H1 (cell line): Measurements from ENCODE around the gene HOXB6. TPM values are rescaled to one million over a fixed set of nuclear protein-coding genes. Genes with fewer than 3 reads are reported as not detected.
A peak's percentile ranks its signal among the peaks of the same experiment; 100 is the strongest.

Source experiments
- CTCF ChIA-PET: fragments of 300-600 bp; sonication (Branson Sonifier 250); formaldehyde crosslinking; loops from one replicate; lab custom pipeline; 2021; ENCODE audit not compliant: partially characterized antibody; lab: Charles Lee
- POLR2A ChIA-PET: fragments of 300-600 bp; sonication (Branson Sonifier 250); formaldehyde crosslinking; loops from one replicate; lab custom pipeline; 2021; ENCODE audit warnings: inconsistent platforms; ENCODE audit not compliant: partially characterized antibody; lab: Charles Lee
- DNase-seq, 2 experiments: peaks; one replicate each; pipeline versions ENCODE4 v3.0.0 to v3.0.0-alpha.2; 2010 to 2022; ENCODE audit warnings: low spot score in 2 of 2, low read depth in 1 of 2, mixed read lengths in 1 of 2
- FAIRE-seq: peaks from 2 replicates; lab custom pipeline; 2011; peaks lifted over from hg19 to GRCh38; lab: Jason Lieb, UNC
- H2AFZ ChIP-seq: 2 replicates; pipeline ENCODE4 v1.8.1; 2012; ENCODE audit warnings: low read length, inconsistent platforms
- H2AK5ac ChIP-seq: 2 replicates; pipeline ENCODE4 v1.6.1; 2013; ENCODE audit warnings: low read depth, low read length
- H2BK120ac ChIP-seq: replicated peaks from 2 replicates; pipeline ENCODE3; 2013; ENCODE audit warnings: low read depth, low read length, inconsistent platforms
- H2BK12ac ChIP-seq: 2 replicates; pipeline ENCODE4 v1.6.1; 2013; ENCODE audit warnings: low read depth, low read length
- H2BK15ac ChIP-seq: 2 replicates; pipeline ENCODE4 v1.6.1; 2013; ENCODE audit warnings: low read length
- H2BK20ac ChIP-seq: 2 replicates; pipeline ENCODE4 v1.6.1; 2013; ENCODE audit warnings: low read length
- H2BK5ac ChIP-seq: 2 replicates; pipeline ENCODE4 v1.6.1; 2013; ENCODE audit warnings: low read depth, low read length
- H3K14ac ChIP-seq: 2 replicates; pipeline ENCODE4 v1.6.1; 2013; ENCODE audit warnings: inconsistent platforms; ENCODE audit not compliant: insufficient read length
- H3K18ac ChIP-seq: 2 replicates; pipeline ENCODE4 v1.6.1; 2013; ENCODE audit warnings: low read length; ENCODE audit errors: extremely low read depth
- H3K23ac ChIP-seq: 2 replicates; pipeline ENCODE4 v1.6.1; 2013; ENCODE audit warnings: inconsistent platforms; ENCODE audit not compliant: insufficient read length
- H3K23me2 ChIP-seq: 2 replicates; pipeline ENCODE4 v1.6.1; 2013; ENCODE audit warnings: low read depth, low read length
- H3K27ac ChIP-seq: 2 replicates; pipeline ENCODE4 v1.6.1; 2011; ENCODE audit warnings: low read depth, low read length, inconsistent platforms
- H3K27me3 ChIP-seq, 4 experiments: replicated peaks in 1 of 4; 1 replicate in 1 of 4; 2 replicates in 3 of 4; pipeline versions ENCODE4 v1.6.1 to v1.8.1; 2011 to 2013; ENCODE audit warnings: low read length in 3 of 4, mild to moderate bottlenecking in 3 of 4, inconsistent platforms in 2 of 4, mixed read lengths in 2 of 4, moderate library complexity in 1 of 4; ENCODE audit not compliant: control insufficient read depth in 3 of 4, insufficient read depth in 3 of 4; ENCODE audit errors: extremely low read depth in 1 of 4
- H3K36me3 ChIP-seq, 4 experiments: 2 replicates each; pipeline versions ENCODE4 v1.6.1 to v1.8.1; 2011 to 2013; ENCODE audit warnings: mild to moderate bottlenecking in 4 of 4, low read length in 3 of 4, moderate library complexity in 2 of 4, control low read depth in 1 of 4, inconsistent platforms in 1 of 4; ENCODE audit not compliant: insufficient read depth in 4 of 4, control insufficient read depth in 2 of 4
- H3K4ac ChIP-seq: replicated peaks from 2 replicates; pipeline ENCODE3; 2013; ENCODE audit warnings: low read length, low read depth, mixed read lengths, inconsistent platforms; ENCODE audit not compliant: insufficient read length
- H3K4me1 ChIP-seq, 4 experiments: replicated peaks in 1 of 4; 1 replicate in 1 of 4; 2 replicates in 3 of 4; pipeline versions ENCODE4 v1.6.1 to v1.8.1; 2011 to 2013; ENCODE audit warnings: low read length in 3 of 4, inconsistent platforms in 2 of 4, mixed read lengths in 1 of 4; ENCODE audit not compliant: insufficient read depth in 4 of 4, control insufficient read depth in 3 of 4
- H3K4me2 ChIP-seq, 2 experiments: 2 replicates each; pipeline versions ENCODE4 v1.6.1 to v1.8.1; 2011 to 2013; ENCODE audit warnings: low read depth in 2 of 2, low read length in 2 of 2, control low read depth in 1 of 2, inconsistent platforms in 1 of 2, mild to moderate bottlenecking in 1 of 2; ENCODE audit not compliant: insufficient read depth in 1 of 2
- H3K4me3 ChIP-seq, 4 experiments: fragments of 200-600, 300-600 bp in 1 of 4; sonication (generic), shearing (Covaris generic), sonication (Bioruptor Twin) in 1 of 4; 2 replicates each; pipeline versions ENCODE4 v1.5.1 to v1.8.1; 2011 to 2016; ENCODE audit warnings: low read length in 4 of 4, low read depth in 3 of 4, control low read depth in 2 of 4, inconsistent platforms in 2 of 4, mild to moderate bottlenecking in 2 of 4, mixed read lengths in 1 of 4, moderate library complexity in 1 of 4; ENCODE audit not compliant: insufficient read depth in 2 of 4; ENCODE audit errors: extremely low read depth in 1 of 4
- H3K56ac ChIP-seq: replicated peaks from 2 replicates; pipeline ENCODE3; 2013; ENCODE audit warnings: low read depth, mild to moderate bottlenecking, mixed read lengths, low read length, inconsistent platforms; ENCODE audit not compliant: insufficient read length
- H3K79me1 ChIP-seq: 2 replicates; pipeline ENCODE4 v1.6.1; 2013; ENCODE audit warnings: low read depth, low read length, control low read depth
- H3K79me2 ChIP-seq, 2 experiments: 2 replicates each; pipeline versions ENCODE4 v1.6.1 to v1.8.1; 2012 to 2013; ENCODE audit warnings: low read length in 2 of 2, mild to moderate bottlenecking in 2 of 2, inconsistent platforms in 1 of 2; ENCODE audit not compliant: insufficient read depth in 2 of 2, control insufficient read depth in 1 of 2
- H3K9ac ChIP-seq, 4 experiments: replicated peaks in 1 of 4; 1 replicate in 1 of 4; 2 replicates in 3 of 4; pipeline versions ENCODE4 v1.6.1 to v1.8.1; 2011 to 2013; ENCODE audit warnings: low read depth in 3 of 4, low read length in 3 of 4, control low read depth in 2 of 4, mild to moderate bottlenecking in 2 of 4, moderate library complexity in 2 of 4, inconsistent platforms in 1 of 4; ENCODE audit errors: extremely low read depth in 1 of 4
- H3K9me3 ChIP-seq, 2 experiments: 2 replicates each; pipeline versions ENCODE4 v1.6.1 to v1.8.1; 2012 to 2013; ENCODE audit warnings: mild to moderate bottlenecking in 2 of 2, moderate library complexity in 2 of 2, control low read depth in 1 of 2, inconsistent platforms in 1 of 2, low read depth in 1 of 2, low read length in 1 of 2, mixed read lengths in 1 of 2; ENCODE audit not compliant: insufficient read depth in 2 of 2
- H4K20me1 ChIP-seq, 2 experiments: replicated peaks in 1 of 2; 2 replicates each; pipeline versions ENCODE3 to v1.8.1; 2011 to 2013; ENCODE audit warnings: inconsistent platforms in 2 of 2, low read length in 2 of 2, mild to moderate bottlenecking in 1 of 2; ENCODE audit not compliant: insufficient read depth in 2 of 2, control insufficient read depth in 1 of 2
- H4K5ac ChIP-seq: 2 replicates; pipeline ENCODE4 v1.6.1; 2013; ENCODE audit warnings: low read length, low read depth, mixed read lengths, inconsistent platforms; ENCODE audit not compliant: insufficient read length
- H4K8ac ChIP-seq: 2 replicates; pipeline ENCODE4 v1.8.0; 2013; ENCODE audit warnings: mild to moderate bottlenecking, moderate library complexity, low read length, inconsistent platforms; ENCODE audit not compliant: insufficient read depth; ENCODE audit errors: extremely low read depth
- H4K91ac ChIP-seq: replicated peaks from 2 replicates; pipeline ENCODE3; 2013; ENCODE audit warnings: low read length, mixed read lengths, inconsistent platforms; ENCODE audit not compliant: insufficient read length
- FOSL1 ChIP-seq: IDR thresholded peaks from 2 replicates; pipeline ENCODE4 v1.6.1; 2011; ENCODE audit warnings: mild to moderate bottlenecking, low read depth, low read length, moderate library complexity; ENCODE audit not compliant: insufficient read depth
- GTF2F1 ChIP-seq: IDR thresholded peaks from 2 replicates; pipeline ENCODE4 v1.6.1; 2012; ENCODE audit warnings: low read depth, low read length, improper control_type of control experiment, borderline replicate concordance
- JUND ChIP-seq: IDR thresholded peaks from 2 replicates; pipeline ENCODE4 v1.6.1; 2011; ENCODE audit warnings: mild to moderate bottlenecking, improper control_type of control experiment, low read length
- POLR2AphosphoS5 ChIP-seq: IDR thresholded peaks from 2 replicates; pipeline ENCODE4 v1.6.1; 2011; ENCODE audit warnings: low read depth, low read length
- RBBP5 ChIP-seq: IDR thresholded peaks from 2 replicates; pipeline ENCODE4 v1.7.1; 2012; ENCODE audit warnings: low read depth, mild to moderate bottlenecking, inconsistent platforms, low read length, moderate library complexity, borderline replicate concordance
- RNF2 ChIP-seq: fragments of 200-900, 300-1000 bp; sonication (generic); IDR thresholded peaks from 2 replicates; pipeline ENCODE4 v1.7.1; 2016; ENCODE audit warnings: borderline replicate concordance, low read depth, mild to moderate bottlenecking, antibody characterized with exemption, low read length; ENCODE audit not compliant: poor library complexity, severe bottlenecking; ENCODE audit errors: missing control alignments
- SAP30 ChIP-seq: fragments of 300-600 bp; sonication (generic); IDR thresholded peaks from 2 replicates; pipeline ENCODE4 v1.7.1; 2012; ENCODE audit warnings: low read length, moderate library complexity, mild to moderate bottlenecking, inconsistent platforms; ENCODE audit not compliant: insufficient read depth, insufficient replicate concordance
- SIRT6 ChIP-seq: IDR thresholded peaks from one replicate; pipeline ENCODE4 v1.7.1; 2012; ENCODE audit warnings: low read length, inconsistent platforms
- SRF ChIP-seq: IDR thresholded peaks from 2 replicates; pipeline ENCODE4 v1.6.1; 2011; ENCODE audit warnings: mild to moderate bottlenecking, low read depth, low read length, moderate library complexity
- TAF7 ChIP-seq: optimal IDR thresholded peaks from 2 replicates; pipeline ENCODE3; 2011; ENCODE audit warnings: low read depth, mild to moderate bottlenecking, inconsistent platforms, low read length, moderate library complexity, borderline replicate concordance
- YY1 ChIP-seq: IDR thresholded peaks from 2 replicates; pipeline ENCODE4 v1.6.1; 2011; ENCODE audit warnings: low read depth, mild to moderate bottlenecking, low read length
- WGBS, 2 experiments: shearing (Covaris generic) in 1 of 2; methylation state at CpG; one replicate each; pipeline versions ENCODE4 v1.1.6 to v1.1.7; 2013 to 2015; ENCODE audit warnings: low lambda C conversion rate in 2 of 2, mixed read lengths in 2 of 2, inconsistent platforms in 1 of 2, low coverage in 1 of 2, missing lambda C conversion rate in 1 of 2; ENCODE audit not compliant: insufficient replicate concordance in 2 of 2, insufficient coverage in 1 of 2, insufficient read length in 1 of 2; ENCODE audit errors: extremely low coverage in 1 of 2, missing lambda C conversion rate in 1 of 2; 5-methylcytosine and 5-hydroxymethylcytosine counted together
- polyA plus RNA-seq, 7 experiments: library from polyadenylated mRNA; depleted of rRNA in 3 of 7; stranded (reverse) in 5 of 7; unstranded in 2 of 7; fragments of >200 nt in 5 of 7; fragments of 200-250 nt in 2 of 7; gene quantifications; 1 replicate in 5 of 7; 2 replicates in 1 of 7; 4 replicates in 1 of 7; pipeline versions ENCODE4 v1.2.1 to v1.2.3, GENCODE V29; 2011 to 2013; ENCODE audit warnings: missing spikeins in 2 of 7, mixed read lengths in 2 of 7
- total RNA-seq: library from RNA; stranded (reverse); fragmentation: NEBNext Ultra II Directional; extraction: Animal tissue kit (Norgen Biotek cat#: 25700); gene quantifications from 2 replicates; pipeline ENCODE4 v1.2.1, GENCODE V29; 2021

HOXB6 gene
- total and polyA plus RNA-seq, 2 of the 8 experiments (the other 6 are each of a cell fraction or from before 2014, with no cell fraction given) = not detected

GRCh38 chr17:48549914-48550501 lies 54.8 kb downstream of the HOXB6 start:
- WGBS, 2 experiments = 10% methylated on average over 16 of the region's 18 CpGs; no CpG with 5 or more reads in 1 of the 2 experiments
- Histone ChIP-seq H3K27me3 (peaks cover 95 to 100% (median 98%) of the 10 kb centered on the region in 4 experiments), H3K79me1 (no peaks in the 10 kb centered on the region), H2BK15ac (0 out of 2 replicates have a peak overlapping the region, but pooled peaks have one; percentile 29), H2BK5ac (no peak overlapping the region), H2BK20ac (peak overlapping the region; percentile 13; the same call in 1 of the 2 replicates), H2AFZ (no peak overlapping the region), H3K79me2 (no peaks in the 10 kb centered on the region), H4K91ac (no peak overlapping the region), H3K9ac (no peak overlapping the region), H2BK120ac (no peak overlapping the region), H3K18ac (no peak overlapping the region; the same call in 1 of the 2 replicates), H3K27ac (no peak overlapping the region), H4K8ac (no peak overlapping the region), H3K23ac (no peak overlapping the region), H4K5ac (no peak overlapping the region), H3K4me3 (0 out of 8 replicates have a peak overlapping the region, but pooled peaks of 1 of the 4 experiments have one; percentile 12), H3K9me3 (no peaks in the 10 kb centered on the region), H3K36me3 (peaks cover 0 to 3% (median 0%) of the 10 kb centered on the region in 4 experiments; a peak in 1 of 8 replicates)
- no peak for DNase-seq
- POLR2A ChIA-PET = no interaction called here
- TF ChIP-seq RBBP5 (no peak), TAF7 (peak; percentile 13), POLR2AphosphoS5 (no peak), SIRT6 (no peak), RNF2 (peak; percentile 75), YY1 (no peak), GTF2F1 (no peak), FOSL1 (no peak), SRF (no peak), SAP30 (no peak), JUND (no peak)
- TF ChIP-seq, all 59 proteins: peak for 2
- no peak for FAIRE-seq
- Histone ChIP-seq H3K4ac (no peak overlapping the region), H3K4me2 (peak overlapping the region; percentile 20 to 40; a peak in 3 of 4 replicates), H2BK12ac (0 out of 2 replicates have a peak overlapping the region, but pooled peaks have one; percentile 33), H3K4me1 (peaks cover 7 to 29% (median 12%) of the 10 kb centered on the region in 4 experiments), H3K23me2 (no peaks in the 10 kb centered on the region; the same call in 1 of the 2 replicates), H3K14ac (no peak overlapping the region), H3K56ac (no peak overlapping the region), H2AK5ac (no peak overlapping the region), H4K20me1 (peaks cover 23 to 24% of the 10 kb centered on the region in 2 experiments)
- CTCF ChIA-PET = interaction anchor here (0.6 to 6.6 kb wide), 20 partner anchors 8 to 161 kb away, joined by 3 to 53 read pairs (median 5); partner anchors contain the start of genes HOXB1, HOXB3 and HOXB5
